DND-41 (cell line): ENCODE data around the gene STC2.

ENCODE experiments used
- ATAC-seq: fragments of 200-7000 bp; cut with Tn5 transposase; 3 replicates; pipeline ENCODE4 v1.9.1; 2021; ENCODE audit warnings: low read depth; ENCODE audit not compliant: insufficient read depth
- DNase-seq: peaks from one replicate; pipeline ENCODE4 v3.0.0-alpha.2; 2020
- H2AFZ ChIP-seq: 2 replicates; pipeline ENCODE4 v1.6.0; 2012; ENCODE audit warnings: low read depth, low read length
- H3K27ac ChIP-seq: 2 replicates; pipeline ENCODE4 v1.5.1; 2012; ENCODE audit warnings: low read length, inconsistent platforms
- H3K27me3 ChIP-seq: fragments of 200-600 bp; sonication (generic); 2 replicates; pipeline ENCODE4 v1.6.0; 2012; ENCODE audit warnings: low read length, mild to moderate bottlenecking, inconsistent platforms; ENCODE audit not compliant: insufficient read depth, poor library complexity
- H3K36me3 ChIP-seq: 2 replicates; pipeline ENCODE4 v1.5.1; 2012; ENCODE audit warnings: low read length, inconsistent platforms; ENCODE audit not compliant: insufficient read depth
- H3K4me1 ChIP-seq: 2 replicates; pipeline ENCODE4 v1.5.1; 2012; ENCODE audit warnings: mild to moderate bottlenecking, low read length; ENCODE audit not compliant: insufficient read depth
- H3K4me2 ChIP-seq: 2 replicates; pipeline ENCODE4 v1.6.0; 2012; ENCODE audit warnings: mild to moderate bottlenecking, moderate library complexity, low read length, inconsistent platforms; ENCODE audit not compliant: insufficient read depth
- H3K4me3 ChIP-seq, 2 experiments: fragments of 200-600 bp in 1 of 2; shearing (Covaris generic) in 1 of 2; 2 replicates each; pipeline ENCODE4 v1.5.1; 2012 to 2016; ENCODE audit warnings: inconsistent platforms in 2 of 2, low read length in 2 of 2, mild to moderate bottlenecking in 2 of 2, low read depth in 1 of 2, moderate library complexity in 1 of 2
- H3K79me2 ChIP-seq: 2 replicates; pipeline ENCODE4 v1.6.0; 2012; ENCODE audit warnings: low read length, inconsistent platforms; ENCODE audit not compliant: insufficient read depth
- H3K9ac ChIP-seq: 2 replicates; pipeline ENCODE4 v1.6.0; 2012; ENCODE audit warnings: low read depth, mild to moderate bottlenecking, inconsistent platforms, low read length, moderate library complexity
- H3K9me3 ChIP-seq: 2 replicates; pipeline ENCODE4 v1.5.1; 2012; ENCODE audit warnings: low read length, moderate library complexity, mild to moderate bottlenecking, inconsistent platforms; ENCODE audit not compliant: insufficient read depth, severe bottlenecking
- H4K20me1 ChIP-seq: 2 replicates; pipeline ENCODE4 v1.6.0; 2012; ENCODE audit warnings: low read length; ENCODE audit not compliant: insufficient read depth
- CTCF ChIP-seq: IDR thresholded peaks from 2 replicates; pipeline ENCODE4 v1.5.1; 2012; ENCODE audit warnings: borderline replicate concordance, low read length, moderate library complexity, mild to moderate bottlenecking; ENCODE audit not compliant: poor library complexity, severe bottlenecking; ENCODE audit errors: extremely low read depth
- EZH2 ChIP-seq: IDR thresholded peaks from 3 replicates; pipeline ENCODE4 v1.6.1; 2012; ENCODE audit warnings: borderline replicate concordance, low read depth, mild to moderate bottlenecking, moderate library complexity, low read length, inconsistent platforms; ENCODE audit not compliant: severe bottlenecking

Gene STC2

GRCh38 chr5:173341961-173342430 lies 13.8 kb upstream of the STC2 start:
- H3K4me2 ChIP-seq, result no peak overlapping the region
- ATAC-seq, result no peak
- TF ChIP-seq EZH2 (no peak), CTCF (no peak)
- no peaks in the 10 kb centered on the region for H3K79me2 ChIP-seq
- no peaks in the 10 kb centered on the region for H4K20me1 ChIP-seq
- no peaks in the 10 kb centered on the region for H3K9me3 ChIP-seq
- no peak overlapping the region for H2AFZ ChIP-seq
- no peaks in the 10 kb centered on the region for H3K36me3 ChIP-seq
- no peak overlapping the region for H3K4me3 ChIP-seq
- no peaks in the 10 kb centered on the region for H3K4me1 ChIP-seq
- no peak for DNase-seq
- H3K27me3 ChIP-seq, result no peaks in the 10 kb centered on the region
- no peak overlapping the region for H3K9ac ChIP-seq
- H3K27ac ChIP-seq, result no peak overlapping the region

- Histone ChIP-seq H3K79me2 (no peaks in the 10 kb centered on the region), H2AFZ (no peak overlapping the region), H4K20me1 (no peaks in the 10 kb centered on the region), H3K27me3 (no peaks in the 10 kb centered on the region), H3K4me2 (no peak overlapping the region), H3K4me3 (no peak overlapping the region), H3K9ac (no peak overlapping the region), H3K36me3 (no peaks in the 10 kb centered on the region), H3K4me1 (no peaks in the 10 kb centered on the region), H3K27ac (no peak overlapping the region), H3K9me3 (no peaks in the 10 kb centered on the region)
- ATAC-seq, result no peak
- TF ChIP-seq CTCF (no peak), EZH2 (no peak)
- no peak for DNase-seq
Observed at GRCh38 chr5:173340984-173341383, 12.8 kb upstream of the STC2 start.

- H3K4me1 ChIP-seq, result no peaks in the 10 kb centered on the region
- H3K27ac ChIP-seq, result no peak overlapping the region
- ATAC-seq (no peak), DNase-seq (no peak)
- no peaks in the 10 kb centered on the region for H3K36me3 ChIP-seq
- no peaks in the 10 kb centered on the region for H3K27me3 ChIP-seq
- TF ChIP-seq EZH2, result no peak
- TF ChIP-seq CTCF, result no peak
- no peak overlapping the region for H2AFZ ChIP-seq
- H3K9ac ChIP-seq, result no peak overlapping the region
- H3K4me3 ChIP-seq, result no peak overlapping the region
- no peaks in the 10 kb centered on the region for H4K20me1 ChIP-seq
- H3K4me2 ChIP-seq, result no peak overlapping the region
- no peaks in the 10 kb centered on the region for H3K79me2 ChIP-seq
- no peaks in the 10 kb centered on the region for H3K9me3 ChIP-seq
Observed at GRCh38 chr5:173340451-173340850, 12.2 kb upstream of the STC2 start.

GRCh38 chr5:173339286-173339685 lies 11.1 kb upstream of the STC2 start:
- TF ChIP-seq CTCF (no peak), EZH2 (no peak)
- ATAC-seq, result no peak
- H3K79me2 ChIP-seq, result no peaks in the 10 kb centered on the region
- peaks cover 3% of the 10 kb centered on the region for H3K27me3 ChIP-seq
- no peak overlapping the region for H2AFZ ChIP-seq
- no peaks in the 10 kb centered on the region for H3K9me3 ChIP-seq
- no peaks in the 10 kb centered on the region for H3K4me1 ChIP-seq
- H3K36me3 ChIP-seq, result no peaks in the 10 kb centered on the region
- no peak overlapping the region for H3K9ac ChIP-seq
- no peak overlapping the region for H3K27ac ChIP-seq
- no peak overlapping the region for H3K4me3 ChIP-seq
- no peak overlapping the region for H3K4me2 ChIP-seq
- no peak for DNase-seq
- no peaks in the 10 kb centered on the region for H4K20me1 ChIP-seq
